SK-N-SH (cell line): ENCODE measurements around the gene APEH. TPM values are rescaled to one million over a fixed set of nuclear protein-coding genes. Genes with fewer than 3 reads are reported as not detected.

Experiments
- CTCF ChIA-PET: fragments of 300-600, 350-600 bp; formaldehyde crosslinking; extraction: SDS; loops from one replicate; lab custom pipeline; 2021; lab: Yijun Ruan, JAX
- POLR2A ChIA-PET: fragments of 350-600 bp; sonication (Branson Sonifier 250); formaldehyde crosslinking; extraction: SDS; loops from one replicate; lab custom pipeline; 2020; ENCODE audit warnings: antibody characterized with exemption, inconsistent platforms; lab: Yijun Ruan, JAX
- DNase-seq: peaks from one replicate; pipeline ENCODE4 v3.0.0; 2012
- H2AFZ ChIP-seq: fragments of 200-600 bp; sonication (generic); 2 replicates; pipeline ENCODE4 v1.8.1; 2016; ENCODE audit warnings: antibody characterized with exemption, mild to moderate bottlenecking, low read depth
- H3F3A ChIP-seq: fragments of 200-600 bp; sonication (generic); replicated peaks from 2 replicates; pipeline ENCODE3; 2016; ENCODE audit warnings: antibody characterized with exemption, mild to moderate bottlenecking; ENCODE audit not compliant: insufficient read depth
- H3K27ac ChIP-seq, 2 experiments: fragments of 200-500 bp in 1 of 2; fragments of 200-600 bp in 1 of 2; sonication (Bioruptor generic) in 1 of 2; sonication (generic), shearing (Covaris generic) in 1 of 2; 2 replicates each; pipeline versions ENCODE4 v1.5.1 to v1.6.1; 2014 to 2016; ENCODE audit warnings: low read depth in 2 of 2, inconsistent platforms in 1 of 2, low read length in 1 of 2, mild to moderate bottlenecking in 1 of 2, mixed read lengths in 1 of 2
- H3K27me3 ChIP-seq: fragments of 200-600 bp; sonication (generic), shearing (Covaris generic); 2 replicates; pipeline ENCODE4 v1.6.1; 2016; ENCODE audit warnings: mixed run types; ENCODE audit not compliant: insufficient read depth
- H3K36me3 ChIP-seq, 2 experiments: fragments of 200-500 bp in 1 of 2; fragments of 200-600 bp in 1 of 2; sonication (Bioruptor generic) in 1 of 2; sonication (generic) in 1 of 2; replicated peaks in 1 of 2; 2 replicates each; pipeline versions ENCODE3 to v1.5.1; 2014 to 2016; ENCODE audit warnings: low read length in 1 of 2, mild to moderate bottlenecking in 1 of 2; ENCODE audit not compliant: insufficient read depth in 2 of 2, control insufficient read depth in 1 of 2
- H3K4me1 ChIP-seq, 2 experiments: fragments of 200-500 bp in 1 of 2; fragments of 200-600 bp in 1 of 2; sonication (Bioruptor generic) in 1 of 2; sonication (generic), shearing (Covaris generic) in 1 of 2; 2 replicates each; pipeline versions ENCODE4 v1.5.1 to v1.6.1; 2014 to 2016; ENCODE audit warnings: low read depth in 1 of 2, low read length in 1 of 2, mixed run types in 1 of 2; ENCODE audit not compliant: insufficient read depth in 2 of 2, control insufficient read depth in 1 of 2
- H3K4me2 ChIP-seq: fragments of 200-600 bp; sonication (generic), shearing (Covaris generic); 2 replicates; pipeline ENCODE4 v1.6.1; 2017; ENCODE audit warnings: mixed run types
- H3K4me3 ChIP-seq, 2 experiments: fragments of 200-500 bp in 1 of 2; fragments of 200-600 bp in 1 of 2; sonication (Bioruptor generic) in 1 of 2; sonication (generic), shearing (Covaris generic) in 1 of 2; 2 replicates each; pipeline versions ENCODE4 v1.5.1 to v1.8.1; 2014 to 2016; ENCODE audit warnings: low read depth in 2 of 2, inconsistent platforms in 1 of 2, low read length in 1 of 2, mild to moderate bottlenecking in 1 of 2, mixed read lengths in 1 of 2, moderate library complexity in 1 of 2
- H3K79me2 ChIP-seq: fragments of 200-600 bp; sonication (generic); 2 replicates; pipeline ENCODE4 v1.8.1; 2017; ENCODE audit warnings: mild to moderate bottlenecking; ENCODE audit not compliant: insufficient read depth
- H3K9ac ChIP-seq: fragments of 200-600 bp; sonication (generic); 2 replicates; pipeline ENCODE4 v1.6.1; 2017; ENCODE audit warnings: mixed run types
- H3K9me2 ChIP-seq: fragments of 200-600 bp; sonication (generic); 2 replicates; pipeline ENCODE4 v1.6.1; 2017; ENCODE audit warnings: mixed run types
- H3K9me3 ChIP-seq: fragments of 200-600 bp; sonication (generic); 2 replicates; pipeline ENCODE4 v1.6.1; 2017; ENCODE audit warnings: mixed run types, mild to moderate bottlenecking, moderate library complexity
- H4K20me1 ChIP-seq: fragments of 200-600 bp; sonication (generic); 2 replicates; pipeline ENCODE4 v1.6.1; 2017; ENCODE audit warnings: mild to moderate bottlenecking, mixed run types; ENCODE audit not compliant: insufficient read depth
- CHD2 ChIP-seq: fragments of 150-350 bp; IDR thresholded peaks from 2 replicates; pipeline ENCODE4 v1.6.1; 2018; ENCODE audit warnings: low read length; ENCODE audit not compliant: partially characterized antibody
- FOSL2 ChIP-seq: IDR thresholded peaks from 2 replicates; pipeline ENCODE4 v1.4.0; 2012; ENCODE audit warnings: low read depth, mild to moderate bottlenecking, moderate library complexity, borderline replicate concordance
- FOXJ3 ChIP-seq: sonication (generic); formaldehyde crosslinking; IDR thresholded peaks from 2 replicates; pipeline ENCODE4 v1.5.1; 2020; ENCODE audit warnings: mild to moderate bottlenecking, missing genetic modification reagents
- FOXM1 ChIP-seq: IDR thresholded peaks from 2 replicates; pipeline ENCODE4 v1.4.0; 2012; ENCODE audit warnings: low read depth, mild to moderate bottlenecking
- GABPA ChIP-seq: IDR thresholded peaks from 2 replicates; pipeline ENCODE4 v1.4.0; 2012; ENCODE audit warnings: low read depth, mild to moderate bottlenecking
- GATA2 ChIP-seq: sonication (generic); formaldehyde crosslinking; IDR thresholded peaks from 2 replicates; pipeline ENCODE4 v1.5.0; 2020; ENCODE audit warnings: mild to moderate bottlenecking, missing genetic modification reagents
- JUND ChIP-seq: IDR thresholded peaks from 2 replicates; pipeline ENCODE4 v1.4.0; 2012
- MAX ChIP-seq: IDR thresholded peaks from 2 replicates; pipeline ENCODE4 v1.4.0; 2012; ENCODE audit warnings: low read depth
- MXI1 ChIP-seq: IDR thresholded peaks from 2 replicates; pipeline ENCODE4 v1.6.1; 2012; ENCODE audit warnings: mild to moderate bottlenecking, low read depth, low read length, improper control_type of control experiment
- NFIC ChIP-seq: IDR thresholded peaks from 2 replicates; pipeline ENCODE4 v1.4.0; 2012; ENCODE audit warnings: borderline replicate concordance
- REST ChIP-seq: IDR thresholded peaks from 2 replicates; pipeline ENCODE4 v1.6.1; 2012; ENCODE audit warnings: mild to moderate bottlenecking, low read depth, low read length, moderate library complexity
- RFX5 ChIP-seq: IDR thresholded peaks from 2 replicates; pipeline ENCODE4 v1.6.1; 2012; ENCODE audit warnings: mild to moderate bottlenecking, improper control_type of control experiment, low read length
- RXRA ChIP-seq: IDR thresholded peaks from 2 replicates; pipeline ENCODE4 v1.4.0; 2012; ENCODE audit warnings: low read depth, mild to moderate bottlenecking, borderline replicate concordance
- SMC3 ChIP-seq: IDR thresholded peaks from 2 replicates; pipeline ENCODE4 v1.6.1; 2012; ENCODE audit warnings: low read depth, low read length, improper control_type of control experiment
- TCF12 ChIP-seq: IDR thresholded peaks from 2 replicates; pipeline ENCODE4 v1.4.0; 2012
- TEAD4 ChIP-seq: IDR thresholded peaks from 2 replicates; pipeline ENCODE4 v1.4.0; 2012; ENCODE audit warnings: mild to moderate bottlenecking, borderline replicate concordance; ENCODE audit not compliant: insufficient read depth
- ZBTB33 ChIP-seq: IDR thresholded peaks from 2 replicates; pipeline ENCODE4 v1.4.0; 2012; ENCODE audit warnings: low read depth, borderline replicate concordance
- WGBS: methylation state at CpG from one replicate; pipeline ENCODE4 v1.1.6; 2017; ENCODE audit warnings: low lambda C conversion rate; 5-methylcytosine and 5-hydroxymethylcytosine counted together
- polyA plus RNA-seq, 3 experiments: library from polyadenylated mRNA; depleted of rRNA; stranded (reverse); fragments of >200 nt; gene quantifications; 2 replicates each; pipeline ENCODE4 v1.2.3, GENCODE V29; 2012
- TF ChIP-seq, protein P1 (sequence below): IDR thresholded peaks from 2 replicates; pipeline ENCODE4 v1.4.0; 2012; ENCODE audit warnings: low read depth, borderline replicate concordance

Gene APEH
- polyA plus RNA-seq, 1 of the 3 experiments (the other 2 are of a cell fraction), result 112 TPM

- no peak for DNase-seq
- no peak for TF ChIP-seq TEAD4
- no peak for TF ChIP-seq FOXM1
- TF ChIP-seq FOXJ3 (CRISPR knock-in tag), result no peak
- no peak for TF ChIP-seq MXI1
- TF ChIP-seq NFIC, result no peak
- TF ChIP-seq REST, result no peak
- no peak for TF ChIP-seq GABPA
- no peak for TF ChIP-seq ZBTB33
- TF ChIP-seq CHD2, result no peak
- TF ChIP-seq MAX, result no peak
- TF ChIP-seq SMC3, result no peak
- no peak for TF ChIP-seq FOSL2
- TF ChIP-seq RXRA, result no peak
- no peak for TF ChIP-seq JUND
- no peak for TF ChIP-seq GATA2
- TF ChIP-seq, protein P1, sequence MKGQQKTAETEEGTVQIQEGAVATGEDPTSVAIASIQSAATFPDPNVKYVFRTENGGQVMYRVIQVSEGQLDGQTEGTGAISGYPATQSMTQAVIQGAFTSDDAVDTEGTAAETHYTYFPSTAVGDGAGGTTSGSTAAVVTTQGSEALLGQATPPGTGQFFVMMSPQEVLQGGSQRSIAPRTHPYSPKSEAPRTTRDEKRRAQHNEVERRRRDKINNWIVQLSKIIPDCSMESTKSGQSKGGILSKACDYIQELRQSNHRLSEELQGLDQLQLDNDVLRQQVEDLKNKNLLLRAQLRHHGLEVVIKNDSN, result no peak
- TF ChIP-seq RFX5, result no peak
- TF ChIP-seq TCF12, result no peak
- ChIA-PET POLR2A (no interaction called here), CTCF (interaction anchor here (1.1 kb wide), 1 partner anchor 24 kb away, joined by 4 read pairs; no protein-coding TSS in a partner anchor)
- WGBS, result 99% methylated on average over 13 of the region's 19 CpGs
- no peaks in the 10 kb centered on the region for H3K27me3 ChIP-seq
- H3K27ac ChIP-seq, result no peak overlapping the region
- H3K4me1 ChIP-seq, result peaks cover 8 to 18% of the 10 kb centered on the region in 2 experiments; a peak in 2 of 4 replicates
- H3K9me3 ChIP-seq, result no peaks in the 10 kb centered on the region
- peaks cover 20 to 42% of the 10 kb centered on the region in 2 experiments for H3K36me3 ChIP-seq
- peaks cover 14% of the 10 kb centered on the region for H3K79me2 ChIP-seq
- H3K9me2 ChIP-seq, result no peaks in the 10 kb centered on the region
- H3K4me2 ChIP-seq, result no peak overlapping the region
- H3K9ac ChIP-seq, result no peak overlapping the region
- H2AFZ ChIP-seq, result no peak overlapping the region
- no peak overlapping the region for H3K4me3 ChIP-seq
- no peaks in the 10 kb centered on the region for H4K20me1 ChIP-seq
- H3F3A ChIP-seq, result peaks cover 9% of the 10 kb centered on the region
These were observed 53.2 kb downstream of the APEH start for GRCh38 chr3:49727154-49727923.
